Kidney (tissue), 2 donors: ENCODE data around the gene TELO2. TPM values are rescaled to one million over a fixed set of nuclear protein-coding genes. Genes with fewer than 3 reads are reported as not detected.

Experiments
- polyA plus RNA-seq: library from polyadenylated mRNA; stranded (reverse); fragments of 350-450 nt; fragmentation: Illumina TruSeq; extraction: RNeasy Lipid Tissue Mini Kit (QIAGEN cat#74804); gene quantifications from one replicate; pipeline ENCODE4 v1.2.3, GENCODE V29; 2014; ENCODE audit warnings: low read depth, low replicate concordance; ENCODE audit not compliant: insufficient read depth
- total RNA-seq: library from RNA; stranded (reverse); fragmentation: NEBNext Ultra II Directional; extraction: Animal tissue kit (Norgen Biotek cat#: 25700); gene quantifications from one replicate; pipeline ENCODE4 v1.2.1, GENCODE V29; 2021
- donor health status: DM: yes; HTN: yes; CAD: no.

Gene TELO2
- total and polyA plus RNA-seq, 2 donors from 2014 or later: 27.7 to 37.4 TPM

Other genes with a start within 250 kb of the TELO2 start
- 7.9 TPM for gene TPSD1, start 237.3 kb upstream of the TELO2 start, total RNA-seq
- gene TPSD1, start 237.3 kb upstream of the TELO2 start, polyA plus RNA-seq: not detected
- 97.1 TPM for gene UBE2I, start 183.7 kb upstream of the TELO2 start, total RNA-seq
- 62.2 TPM for gene UBE2I, start 183.7 kb upstream of the TELO2 start, polyA plus RNA-seq
- 8.0 TPM for gene BAIAP3, start 159.7 kb upstream of the TELO2 start, total RNA-seq
- 8.2 TPM for gene BAIAP3, start 159.7 kb upstream of the TELO2 start, polyA plus RNA-seq
- 44.8 TPM for gene TSR3, start 141.5 kb upstream of the TELO2 start, total RNA-seq
- gene TSR3, start 141.5 kb upstream of the TELO2 start, polyA plus RNA-seq: 95.4 TPM
- 88.7 TPM for gene GNPTG, start 141.4 kb upstream of the TELO2 start, total RNA-seq
- 138 TPM for gene GNPTG, start 141.4 kb upstream of the TELO2 start, polyA plus RNA-seq
- 26.0 TPM for gene UNKL, start 78.7 kb upstream of the TELO2 start, total RNA-seq
- 5.5 TPM for gene UNKL, start 78.7 kb upstream of the TELO2 start, polyA plus RNA-seq
- 13.8 TPM for gene UQCC4, start 72.6 kb upstream of the TELO2 start, total RNA-seq
- 27.1 TPM for gene UQCC4, start 72.6 kb upstream of the TELO2 start, polyA plus RNA-seq
- not detected for gene PERCC1, start 62.3 kb upstream of the TELO2 start, total RNA-seq
- not detected for gene PERCC1, start 62.3 kb upstream of the TELO2 start, polyA plus RNA-seq
- gene CCDC154, start 48.8 kb upstream of the TELO2 start, total RNA-seq: 2.8 TPM
- 1.8 TPM for gene CCDC154, start 48.8 kb upstream of the TELO2 start, polyA plus RNA-seq
- gene CLCN7, start 18.3 kb upstream of the TELO2 start, total RNA-seq: 92.5 TPM
- gene CLCN7, start 18.3 kb upstream of the TELO2 start, polyA plus RNA-seq: 38.9 TPM
- not detected for gene PTX4, start 4.4 kb upstream of the TELO2 start, total RNA-seq
- gene PTX4, start 4.4 kb upstream of the TELO2 start, polyA plus RNA-seq: not detected
- gene TMEM204, start 40.3 kb downstream of the TELO2 start, total RNA-seq: 40.9 TPM
- gene TMEM204, start 40.3 kb downstream of the TELO2 start, polyA plus RNA-seq: 49.5 TPM
- 38.0 TPM for gene IFT140, start 118.7 kb downstream of the TELO2 start, total RNA-seq
- gene IFT140, start 118.7 kb downstream of the TELO2 start, polyA plus RNA-seq: 13.5 TPM
- gene CRAMP1, start 119.0 kb downstream of the TELO2 start, total RNA-seq: 20.0 TPM
- gene CRAMP1, start 119.0 kb downstream of the TELO2 start, polyA plus RNA-seq: 2.9 TPM
- 89.3 TPM for gene JPT2, start 184.9 kb downstream of the TELO2 start, total RNA-seq
- 32.8 TPM for gene JPT2, start 184.9 kb downstream of the TELO2 start, polyA plus RNA-seq
- 67.7 TPM for gene MAPK8IP3, start 212.8 kb downstream of the TELO2 start, total RNA-seq
- 10.6 TPM for gene MAPK8IP3, start 212.8 kb downstream of the TELO2 start, polyA plus RNA-seq